ENCODE data around the gene CAMTA1. TPM values are rescaled to one million over a fixed set of nuclear protein-coding genes. Genes with fewer than 3 reads are reported as not detected.

The CAMTA1 gene
- total RNA-seq, 1 experiment from 2014 or later = 69.5 TPM

DNA sequence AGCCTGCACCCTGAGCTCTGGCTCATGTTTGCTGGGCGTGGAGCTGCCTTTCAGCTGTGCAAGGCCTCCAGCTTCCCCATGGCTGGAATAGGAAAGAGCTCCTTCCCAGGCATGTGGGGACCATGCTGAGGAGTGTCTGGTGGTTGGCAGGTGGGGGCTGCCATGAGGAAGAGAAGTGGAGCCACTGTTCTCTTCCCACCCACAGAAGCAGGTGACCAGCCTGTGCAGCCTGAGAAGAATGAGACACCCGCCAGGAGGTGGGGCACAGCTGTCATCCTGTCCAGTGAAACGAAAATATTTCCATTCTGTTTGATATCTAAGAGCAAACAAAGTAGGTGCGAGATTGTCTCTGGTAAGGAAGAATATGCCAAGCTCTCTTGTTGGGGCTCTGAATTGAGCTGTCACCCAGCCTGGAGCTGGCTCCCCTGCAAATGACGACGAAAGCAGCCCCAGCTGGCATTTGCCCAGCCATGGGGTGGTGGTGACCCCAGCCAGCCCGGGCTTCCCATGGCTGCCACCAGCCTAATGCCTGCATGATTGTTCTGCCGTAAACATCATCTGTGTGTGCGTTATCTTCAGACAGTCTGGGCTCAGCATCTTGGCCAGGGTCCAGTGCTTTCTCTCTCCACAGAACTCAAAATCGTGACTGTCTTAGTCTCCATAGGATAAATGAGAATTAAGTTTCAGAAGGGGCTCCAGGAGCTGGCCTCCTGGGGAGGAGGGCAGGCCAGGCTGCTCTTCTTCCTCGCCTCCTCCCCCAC lies 556.1 kb downstream of the CAMTA1 start:
- TF ChIP-seq, protein P1, sequence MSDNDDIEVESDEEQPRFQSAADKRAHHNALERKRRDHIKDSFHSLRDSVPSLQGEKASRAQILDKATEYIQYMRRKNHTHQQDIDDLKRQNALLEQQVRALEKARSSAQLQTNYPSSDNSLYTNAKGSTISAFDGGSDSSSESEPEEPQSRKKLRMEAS (IDR thresholded peaks at IDR 0.05) = no peak
- TF ChIP-seq EZH2phosphoT487 (IDR thresholded peaks at IDR 0.05; ENCODE audit: borderline replicate concordance) = no peak
- TF ChIP-seq ELF1 (IDR thresholded peaks at IDR 0.05; ENCODE audit: borderline replicate concordance, low read depth) = no peak
- DNase-seq (ENCODE audit: low read depth, low spot score) (no peak), ATAC-seq (no peak)
- ChIA-PET POLR2A (no interaction called here), RAD21 (ENCODE audit: low non-redundant PET in 1 of 2, low total read pairs in 2 of 2, uncharacterized antibody in 2 of 2, unreplicated experiment in 2 of 2) (no interaction called here), CTCF (no interaction called here)
- Histone ChIP-seq H3K9ac (ENCODE audit: low read length) (no peak overlapping the region), H3K9me2 (ENCODE audit: insufficient read depth) (no peaks in the 10 kb centered on the region), H4K20me1 (ENCODE audit: insufficient read depth) (no peaks in the 10 kb centered on the region), H3K4me2 (ENCODE audit: low read length) (no peak overlapping the region), H2AFZ (ENCODE audit: low read depth, low read length, poor library complexity, severe bottlenecking) (no peak overlapping the region), H3K27me3 (ENCODE audit: insufficient read depth, low read length) (no peaks in the 10 kb centered on the region), H3K4me1 (ENCODE audit: control insufficient read depth in 1 of 2, insufficient read depth in 2 of 2, low read length in 2 of 2) (no peaks in the 10 kb centered on the region), H3K9me3 (ENCODE audit: control insufficient read depth in 1 of 2, insufficient read depth in 1 of 2, low read depth in 1 of 2, low read length in 2 of 2) (no peaks in the 10 kb centered on the region), H3K27ac (ENCODE audit: low read depth, low read length) (no peak overlapping the region), H3K79me2 (ENCODE audit: insufficient read depth, low read length) (no peaks in the 10 kb centered on the region), H3K36me3 (ENCODE audit: control insufficient read depth in 1 of 2, insufficient read depth in 2 of 2, low read length in 2 of 2) (no peaks in the 10 kb centered on the region), H3K4me3 (replicated peaks in 1 of 2; ENCODE audit: low read depth in 1 of 2, low read length in 2 of 2) (no peak overlapping the region)
- intact Hi-C loops (cut with micrococcal nuclease) = no loop called here
- no TSS peak for BruUV-seq (replicated peaks)

DNA sequence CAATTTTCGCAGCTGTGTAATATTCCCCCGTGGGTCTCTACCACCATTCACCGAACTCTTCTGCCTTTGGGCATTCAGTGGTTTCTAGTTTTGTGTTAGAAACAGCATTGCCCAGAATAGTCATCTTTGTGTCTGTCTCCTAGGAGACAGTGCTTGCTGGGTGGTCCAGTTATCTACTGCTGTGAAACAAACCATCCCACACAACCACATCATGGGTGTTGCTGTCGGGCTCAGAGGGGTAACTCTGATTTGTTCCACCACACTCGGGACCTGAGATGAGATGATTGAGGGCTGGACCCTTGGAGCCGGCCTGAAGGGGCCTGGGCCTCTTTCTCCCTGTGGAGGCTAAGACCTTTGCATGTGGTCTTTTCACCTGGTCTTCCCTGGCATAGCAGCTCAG lies 558.6 kb downstream of the CAMTA1 start:
- intact Hi-C loops (cut with micrococcal nuclease) = no loop called here
- RAD21 ChIA-PET (ENCODE audit: low non-redundant PET in 1 of 2, low total read pairs in 2 of 2, uncharacterized antibody in 2 of 2, unreplicated experiment in 2 of 2) = no interaction called here
- Histone ChIP-seq H3K9ac (ENCODE audit: low read length) (no peak overlapping the region), H3K79me2 (ENCODE audit: insufficient read depth, low read length) (no peaks in the 10 kb centered on the region), H3K4me1 (ENCODE audit: control insufficient read depth in 1 of 2, insufficient read depth in 2 of 2, low read length in 2 of 2) (no peaks in the 10 kb centered on the region), H3K4me2 (ENCODE audit: low read length) (no peak overlapping the region), H3K36me3 (ENCODE audit: control insufficient read depth in 1 of 2, insufficient read depth in 2 of 2, low read length in 2 of 2) (no peaks in the 10 kb centered on the region), H3K4me3 (replicated peaks in 1 of 2; ENCODE audit: low read depth in 1 of 2, low read length in 2 of 2) (no peak overlapping the region), H2AFZ (ENCODE audit: low read depth, low read length, poor library complexity, severe bottlenecking) (no peak overlapping the region), H3K9me2 (ENCODE audit: insufficient read depth) (no peaks in the 10 kb centered on the region), H3K9me3 (ENCODE audit: control insufficient read depth in 1 of 2, insufficient read depth in 1 of 2, low read depth in 1 of 2, low read length in 2 of 2) (no peaks in the 10 kb centered on the region), H3K27me3 (ENCODE audit: insufficient read depth, low read length) (no peaks in the 10 kb centered on the region), H3K27ac (ENCODE audit: low read depth, low read length) (no peak overlapping the region), H4K20me1 (ENCODE audit: insufficient read depth) (no peaks in the 10 kb centered on the region)
- BruUV-seq (replicated peaks) = no TSS peak
- DNase-seq (ENCODE audit: low read depth, low spot score) (no peak), ATAC-seq (no peak)
- POLR2A ChIA-PET = no interaction called here
- CTCF ChIA-PET = no interaction called here
- no peak for TF ChIP-seq JUND (IDR thresholded peaks at IDR 0.05)
- TF ChIP-seq RAD21 (IDR thresholded peaks at IDR 0.05; ENCODE audit: low read depth) = no peak
- no peak for TF ChIP-seq SP1 (IDR thresholded peaks at IDR 0.05; ENCODE audit: low read depth)
- no peak for TF ChIP-seq SRF (IDR thresholded peaks at IDR 0.05; ENCODE audit: low read depth)
- no peak for TF ChIP-seq EZH2 (IDR thresholded peaks at IDR 0.05)
- TF ChIP-seq CEBPB (IDR thresholded peaks at IDR 0.05; ENCODE audit: low read depth) = no peak
- TF ChIP-seq, protein P2, sequence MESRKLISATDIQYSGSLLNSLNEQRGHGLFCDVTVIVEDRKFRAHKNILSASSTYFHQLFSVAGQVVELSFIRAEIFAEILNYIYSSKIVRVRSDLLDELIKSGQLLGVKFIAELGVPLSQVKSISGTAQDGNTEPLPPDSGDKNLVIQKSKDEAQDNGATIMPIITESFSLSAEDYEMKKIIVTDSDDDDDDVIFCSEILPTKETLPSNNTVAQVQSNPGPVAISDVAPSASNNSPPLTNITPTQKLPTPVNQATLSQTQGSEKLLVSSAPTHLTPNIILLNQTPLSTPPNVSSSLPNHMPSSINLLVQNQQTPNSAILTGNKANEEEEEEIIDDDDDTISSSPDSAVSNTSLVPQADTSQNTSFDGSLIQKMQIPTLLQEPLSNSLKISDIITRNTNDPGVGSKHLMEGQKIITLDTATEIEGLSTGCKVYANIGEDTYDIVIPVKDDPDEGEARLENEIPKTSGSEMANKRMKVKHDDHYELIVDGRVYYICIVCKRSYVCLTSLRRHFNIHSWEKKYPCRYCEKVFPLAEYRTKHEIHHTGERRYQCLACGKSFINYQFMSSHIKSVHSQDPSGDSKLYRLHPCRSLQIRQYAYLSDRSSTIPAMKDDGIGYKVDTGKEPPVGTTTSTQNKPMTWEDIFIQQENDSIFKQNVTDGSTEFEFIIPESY (IDR thresholded peaks at IDR 0.05; ENCODE audit: extremely low read depth, insufficient replicate concordance, low read length) = no peak
- no peak for TF ChIP-seq SIN3A (IDR thresholded peaks at IDR 0.05; ENCODE audit: low read depth)
- no peak for TF ChIP-seq POLR2A (IDR thresholded peaks at IDR 0.05; ENCODE audit: borderline replicate concordance, extremely low read depth, insufficient read depth, insufficient read length)
- TF ChIP-seq, protein P3, sequence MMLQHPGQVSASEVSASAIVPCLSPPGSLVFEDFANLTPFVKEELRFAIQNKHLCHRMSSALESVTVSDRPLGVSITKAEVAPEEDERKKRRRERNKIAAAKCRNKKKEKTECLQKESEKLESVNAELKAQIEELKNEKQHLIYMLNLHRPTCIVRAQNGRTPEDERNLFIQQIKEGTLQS (IDR thresholded peaks at IDR 0.05) = no peak
- no peak for TF ChIP-seq EGR1 (IDR thresholded peaks at IDR 0.05; ENCODE audit: low read depth)
- TF ChIP-seq, protein P4, sequence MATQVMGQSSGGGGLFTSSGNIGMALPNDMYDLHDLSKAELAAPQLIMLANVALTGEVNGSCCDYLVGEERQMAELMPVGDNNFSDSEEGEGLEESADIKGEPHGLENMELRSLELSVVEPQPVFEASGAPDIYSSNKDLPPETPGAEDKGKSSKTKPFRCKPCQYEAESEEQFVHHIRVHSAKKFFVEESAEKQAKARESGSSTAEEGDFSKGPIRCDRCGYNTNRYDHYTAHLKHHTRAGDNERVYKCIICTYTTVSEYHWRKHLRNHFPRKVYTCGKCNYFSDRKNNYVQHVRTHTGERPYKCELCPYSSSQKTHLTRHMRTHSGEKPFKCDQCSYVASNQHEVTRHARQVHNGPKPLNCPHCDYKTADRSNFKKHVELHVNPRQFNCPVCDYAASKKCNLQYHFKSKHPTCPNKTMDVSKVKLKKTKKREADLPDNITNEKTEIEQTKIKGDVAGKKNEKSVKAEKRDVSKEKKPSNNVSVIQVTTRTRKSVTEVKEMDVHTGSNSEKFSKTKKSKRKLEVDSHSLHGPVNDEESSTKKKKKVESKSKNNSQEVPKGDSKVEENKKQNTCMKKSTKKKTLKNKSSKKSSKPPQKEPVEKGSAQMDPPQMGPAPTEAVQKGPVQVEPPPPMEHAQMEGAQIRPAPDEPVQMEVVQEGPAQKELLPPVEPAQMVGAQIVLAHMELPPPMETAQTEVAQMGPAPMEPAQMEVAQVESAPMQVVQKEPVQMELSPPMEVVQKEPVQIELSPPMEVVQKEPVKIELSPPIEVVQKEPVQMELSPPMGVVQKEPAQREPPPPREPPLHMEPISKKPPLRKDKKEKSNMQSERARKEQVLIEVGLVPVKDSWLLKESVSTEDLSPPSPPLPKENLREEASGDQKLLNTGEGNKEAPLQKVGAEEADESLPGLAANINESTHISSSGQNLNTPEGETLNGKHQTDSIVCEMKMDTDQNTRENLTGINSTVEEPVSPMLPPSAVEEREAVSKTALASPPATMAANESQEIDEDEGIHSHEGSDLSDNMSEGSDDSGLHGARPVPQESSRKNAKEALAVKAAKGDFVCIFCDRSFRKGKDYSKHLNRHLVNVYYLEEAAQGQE (IDR thresholded peaks at IDR 0.05; ENCODE audit: low read depth) = no peak

Data from HCT116 (cell line).